GM12873 (cell line): ENCODE measurements around the gene MEIKIN.

Source experiments
- CTCF ChIP-seq: IDR thresholded peaks from 2 replicates; pipeline ENCODE4 v1.5.1; 2012; ENCODE audit warnings: low read depth, mild to moderate bottlenecking, moderate library complexity, low read length, control low read depth; ENCODE audit not compliant: insufficient read depth; ENCODE audit errors: missing control alignments

Gene MEIKIN

GRCh38 chr5:131939690-131940345, 5.6 kb downstream of the MEIKIN start:
- TF ChIP-seq CTCF, result no peak

DNA sequence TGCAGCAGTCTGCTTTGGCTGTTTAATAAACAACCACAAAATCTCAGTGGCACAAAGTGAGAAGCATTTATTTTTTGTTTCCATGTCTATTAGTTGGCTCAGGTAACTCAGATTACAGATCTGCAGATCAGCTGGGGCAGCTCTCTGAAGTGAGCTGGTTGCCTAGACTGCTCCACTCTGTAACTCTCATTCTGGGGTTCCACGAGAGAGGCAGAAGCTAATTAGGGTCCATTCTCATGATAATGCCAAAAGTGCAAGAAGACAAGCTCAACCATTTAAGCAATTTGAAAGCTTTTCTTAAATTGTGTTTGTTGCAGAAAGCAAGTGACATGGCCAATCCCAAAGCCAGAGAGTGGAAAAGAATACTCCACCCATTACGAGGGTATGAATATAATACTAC, 13.2 kb downstream of the MEIKIN start:
- no peak for TF ChIP-seq CTCF

DNA sequence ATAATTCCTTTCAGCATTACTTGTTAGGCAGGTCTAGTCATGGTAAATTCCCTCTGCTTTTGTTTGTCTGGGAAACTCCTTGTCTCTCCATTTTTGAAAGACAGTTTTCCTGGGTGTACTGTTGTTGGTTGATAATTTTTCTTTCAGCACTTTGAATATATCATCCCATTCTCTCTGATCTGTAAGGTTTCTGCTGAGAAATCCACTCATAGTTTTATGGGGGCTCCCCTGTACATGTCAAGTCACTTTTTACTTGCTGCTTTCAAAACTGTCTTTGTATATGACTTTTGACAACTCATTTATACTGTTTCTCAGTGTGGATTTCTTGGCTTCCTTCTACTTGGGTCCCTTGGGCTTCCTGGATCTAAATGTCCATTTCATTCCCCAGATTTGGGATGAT, 16.5 kb downstream of the MEIKIN start:
- no peak for TF ChIP-seq CTCF

DNA sequence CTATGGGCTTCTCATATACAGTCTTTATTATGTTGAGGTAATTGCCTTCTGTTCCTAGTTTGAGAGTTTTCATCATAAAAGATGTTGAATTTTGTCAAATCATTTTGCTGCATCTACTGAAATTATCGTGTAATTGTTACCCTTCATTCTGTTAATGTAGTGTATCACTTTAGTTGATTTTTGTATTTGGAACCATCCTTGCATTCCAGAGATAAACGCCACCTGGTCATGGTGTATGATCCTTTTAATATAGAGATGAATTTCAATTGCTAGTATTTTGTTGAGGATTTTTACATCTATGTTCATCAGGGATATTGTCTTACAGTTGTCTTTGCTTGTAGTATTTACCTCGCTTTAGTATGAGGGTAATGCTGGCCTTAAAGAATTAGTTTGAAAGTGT, 19.3 kb downstream of the MEIKIN start:
- TF ChIP-seq CTCF, result no peak

- TF ChIP-seq CTCF, result no peak
These were observed 29.0 kb downstream of the MEIKIN start for GRCh38 chr5:131916481-131916880.

- TF ChIP-seq CTCF, result no peak
These were observed 31.0 kb downstream of the MEIKIN start for GRCh38 chr5:131914472-131914871.

DNA sequence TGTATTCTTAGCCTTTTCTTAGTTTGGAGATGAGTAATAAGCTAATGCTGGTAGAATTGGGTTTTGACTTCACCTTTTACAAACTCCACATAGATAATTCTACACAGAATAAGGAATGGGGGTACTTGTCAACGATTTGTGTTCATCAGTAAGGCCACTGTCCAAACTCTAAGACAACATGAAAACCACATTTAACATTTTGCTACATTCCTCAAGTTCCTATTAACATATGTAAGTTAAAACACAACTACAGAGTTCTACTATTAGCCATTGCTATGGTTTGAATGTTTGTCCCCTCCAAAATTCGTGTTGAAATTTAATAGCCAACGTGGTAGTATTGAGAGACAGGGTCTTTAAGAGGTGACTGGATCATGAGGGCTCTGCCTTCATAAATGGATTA, 31.9 kb downstream of the MEIKIN start:
- TF ChIP-seq CTCF, result no peak

- TF ChIP-seq CTCF, result no peak
These were observed 38.8 kb downstream of the MEIKIN start for GRCh38 chr5:131906668-131907067.
